Measurements from ENCODE around the gene USF3. TPM values are rescaled to one million over a fixed set of nuclear protein-coding genes. Genes with fewer than 3 reads are reported as not detected.

USF3 gene
- total and polyA plus RNA-seq, 2 experiments from 2014 or later: 10.1 to 23.5 TPM

DNA sequence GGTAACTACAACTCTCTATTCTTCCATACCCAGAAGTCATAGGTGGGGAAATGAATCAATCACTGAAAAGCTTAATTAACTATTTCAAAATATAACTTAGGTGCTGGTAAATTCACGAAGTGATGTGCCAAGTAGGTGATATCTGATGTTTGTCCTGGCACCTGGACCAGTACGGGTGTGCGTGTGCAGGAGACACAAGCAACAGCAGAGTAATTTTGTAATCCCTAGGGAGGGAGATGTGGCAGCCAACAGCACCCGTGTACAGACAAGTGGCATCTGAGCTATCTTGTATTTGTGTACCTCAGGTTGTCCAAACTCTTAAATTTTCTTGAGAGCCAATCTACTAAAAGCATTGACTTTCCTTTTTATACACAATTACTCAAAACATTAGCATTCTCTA lies 22.8 kb downstream of the USF3 start (continued):
- TF ChIP-seq, protein P1, sequence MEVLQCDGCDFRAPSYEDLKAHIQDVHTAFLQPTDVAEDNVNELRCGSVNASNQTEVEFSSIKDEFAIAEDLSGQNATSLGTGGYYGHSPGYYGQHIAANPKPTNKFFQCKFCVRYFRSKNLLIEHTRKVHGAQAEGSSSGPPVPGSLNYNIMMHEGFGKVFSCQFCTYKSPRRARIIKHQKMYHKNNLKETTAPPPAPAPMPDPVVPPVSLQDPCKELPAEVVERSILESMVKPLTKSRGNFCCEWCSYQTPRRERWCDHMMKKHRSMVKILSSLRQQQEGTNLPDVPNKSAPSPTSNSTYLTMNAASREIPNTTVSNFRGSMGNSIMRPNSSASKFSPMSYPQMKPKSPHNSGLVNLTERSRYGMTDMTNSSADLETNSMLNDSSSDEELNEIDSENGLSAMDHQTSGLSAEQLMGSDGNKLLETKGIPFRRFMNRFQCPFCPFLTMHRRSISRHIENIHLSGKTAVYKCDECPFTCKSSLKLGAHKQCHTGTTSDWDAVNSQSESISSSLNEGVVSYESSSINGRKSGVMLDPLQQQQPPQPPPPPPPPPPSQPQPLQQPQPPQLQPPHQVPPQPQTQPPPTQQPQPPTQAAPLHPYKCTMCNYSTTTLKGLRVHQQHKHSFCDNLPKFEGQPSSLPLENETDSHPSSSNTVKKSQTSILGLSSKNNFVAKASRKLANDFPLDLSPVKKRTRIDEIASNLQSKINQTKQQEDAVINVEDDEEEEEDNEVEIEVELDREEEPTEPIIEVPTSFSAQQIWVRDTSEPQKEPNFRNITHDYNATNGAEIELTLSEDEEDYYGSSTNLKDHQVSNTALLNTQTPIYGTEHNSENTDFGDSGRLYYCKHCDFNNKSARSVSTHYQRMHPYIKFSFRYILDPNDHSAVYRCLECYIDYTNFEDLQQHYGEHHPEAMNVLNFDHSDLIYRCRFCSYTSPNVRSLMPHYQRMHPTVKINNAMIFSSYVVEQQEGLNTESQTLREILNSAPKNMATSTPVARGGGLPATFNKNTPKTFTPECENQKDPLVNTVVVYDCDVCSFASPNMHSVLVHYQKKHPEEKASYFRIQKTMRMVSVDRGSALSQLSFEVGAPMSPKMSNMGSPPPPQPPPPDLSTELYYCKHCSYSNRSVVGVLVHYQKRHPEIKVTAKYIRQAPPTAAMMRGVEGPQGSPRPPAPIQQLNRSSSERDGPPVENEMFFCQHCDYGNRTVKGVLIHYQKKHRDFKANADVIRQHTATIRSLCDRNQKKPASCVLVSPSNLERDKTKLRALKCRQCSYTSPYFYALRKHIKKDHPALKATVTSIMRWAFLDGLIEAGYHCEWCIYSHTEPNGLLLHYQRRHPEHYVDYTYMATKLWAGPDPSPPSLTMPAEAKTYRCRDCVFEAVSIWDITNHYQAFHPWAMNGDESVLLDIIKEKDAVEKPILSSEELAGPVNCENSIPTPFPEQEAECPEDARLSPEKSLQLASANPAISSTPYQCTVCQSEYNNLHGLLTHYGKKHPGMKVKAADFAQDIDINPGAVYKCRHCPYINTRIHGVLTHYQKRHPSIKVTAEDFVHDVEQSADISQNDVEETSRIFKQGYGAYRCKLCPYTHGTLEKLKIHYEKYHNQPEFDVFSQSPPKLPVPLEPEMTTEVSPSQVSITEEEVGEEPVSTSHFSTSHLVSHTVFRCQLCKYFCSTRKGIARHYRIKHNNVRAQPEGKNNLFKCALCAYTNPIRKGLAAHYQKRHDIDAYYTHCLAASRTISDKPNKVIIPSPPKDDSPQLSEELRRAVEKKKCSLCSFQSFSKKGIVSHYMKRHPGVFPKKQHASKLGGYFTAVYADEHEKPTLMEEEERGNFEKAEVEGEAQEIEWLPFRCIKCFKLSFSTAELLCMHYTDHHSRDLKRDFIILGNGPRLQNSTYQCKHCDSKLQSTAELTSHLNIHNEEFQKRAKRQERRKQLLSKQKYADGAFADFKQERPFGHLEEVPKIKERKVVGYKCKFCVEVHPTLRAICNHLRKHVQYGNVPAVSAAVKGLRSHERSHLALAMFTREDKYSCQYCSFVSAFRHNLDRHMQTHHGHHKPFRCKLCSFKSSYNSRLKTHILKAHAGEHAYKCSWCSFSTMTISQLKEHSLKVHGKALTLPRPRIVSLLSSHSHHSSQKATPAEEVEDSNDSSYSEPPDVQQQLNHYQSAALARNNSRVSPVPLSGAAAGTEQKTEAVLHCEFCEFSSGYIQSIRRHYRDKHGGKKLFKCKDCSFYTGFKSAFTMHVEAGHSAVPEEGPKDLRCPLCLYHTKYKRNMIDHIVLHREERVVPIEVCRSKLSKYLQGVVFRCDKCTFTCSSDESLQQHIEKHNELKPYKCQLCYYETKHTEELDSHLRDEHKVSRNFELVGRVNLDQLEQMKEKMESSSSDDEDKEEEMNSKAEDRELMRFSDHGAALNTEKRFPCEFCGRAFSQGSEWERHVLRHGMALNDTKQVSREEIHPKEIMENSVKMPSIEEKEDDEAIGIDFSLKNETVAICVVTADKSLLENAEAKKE (CRISPR knock-in tag; IDR thresholded peaks at IDR 0.05): no peak
- no peak for TF ChIP-seq STAT1 (IDR thresholded peaks at IDR 0.05; ENCODE audit: unreplicated experiment)
- TF ChIP-seq, protein P2, sequence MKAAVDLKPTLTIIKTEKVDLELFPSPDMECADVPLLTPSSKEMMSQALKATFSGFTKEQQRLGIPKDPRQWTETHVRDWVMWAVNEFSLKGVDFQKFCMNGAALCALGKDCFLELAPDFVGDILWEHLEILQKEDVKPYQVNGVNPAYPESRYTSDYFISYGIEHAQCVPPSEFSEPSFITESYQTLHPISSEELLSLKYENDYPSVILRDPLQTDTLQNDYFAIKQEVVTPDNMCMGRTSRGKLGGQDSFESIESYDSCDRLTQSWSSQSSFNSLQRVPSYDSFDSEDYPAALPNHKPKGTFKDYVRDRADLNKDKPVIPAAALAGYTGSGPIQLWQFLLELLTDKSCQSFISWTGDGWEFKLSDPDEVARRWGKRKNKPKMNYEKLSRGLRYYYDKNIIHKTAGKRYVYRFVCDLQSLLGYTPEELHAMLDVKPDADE (IDR thresholded peaks at IDR 0.05): no peak

DNA sequence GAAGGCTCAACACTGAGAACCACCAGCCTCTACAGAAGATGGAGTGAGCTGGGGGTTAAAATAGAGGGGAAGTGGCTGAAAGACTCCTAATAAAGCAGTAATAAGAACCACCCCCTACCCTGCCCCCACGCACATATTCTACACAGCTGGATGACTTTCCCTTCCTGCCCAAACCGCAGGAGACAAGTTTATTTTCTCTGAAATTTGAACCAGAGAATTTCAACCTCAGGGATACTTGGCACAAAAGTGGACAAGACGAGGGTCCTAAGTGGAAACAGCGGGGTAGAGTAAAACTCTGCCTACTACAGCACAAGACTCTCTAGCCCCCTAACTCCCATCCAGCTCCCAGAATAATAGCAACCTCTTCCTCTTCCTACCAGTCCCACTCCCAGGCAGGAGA lies 28.4 kb downstream of the USF3 start:
- H2AFZ ChIP-seq: no peak overlapping the region
- ATAC-seq (peak; percentile 54), DNase-seq (ENCODE audit: low spot score) (no peak)
- no peaks in the 10 kb centered on the region; the same call in 1 of the 2 replicates for H4K20me1 ChIP-seq (replicated peaks; ENCODE audit: insufficient read depth)
- Mint-ChIP-seq H3K9me3 (no peaks in the 10 kb centered on the region), H3K36me3 (ENCODE audit: low read depth) (no peaks in the 10 kb centered on the region), H3K4me1 (peaks cover 25% of the 10 kb centered on the region), H3K27ac (peak overlapping the region; percentile 50), H3K4me3 (no peak overlapping the region), H3K27me3 (ENCODE audit: insufficient read depth, low read depth, poor library complexity) (no peaks in the 10 kb centered on the region)
- no peaks in the 10 kb centered on the region for H3K9me2 ChIP-seq (ENCODE audit: insufficient read depth)
- no peak overlapping the region for H3K27ac ChIP-seq (ENCODE audit: low read depth)
- H3K4me1 ChIP-seq (ENCODE audit: insufficient read depth): peaks cover 9% of the 10 kb centered on the region
- 0 out of 2 replicates have a peak overlapping the region, but pooled peaks have one; percentile 25 for H3K4me2 ChIP-seq
- no peak overlapping the region for H3K4me3 ChIP-seq
- no peaks in the 10 kb centered on the region for H3K79me2 ChIP-seq (replicated peaks; ENCODE audit: insufficient read depth)
- no peak for TF ChIP-seq STAT1 (IDR thresholded peaks at IDR 0.05; ENCODE audit: unreplicated experiment)
- TF ChIP-seq JUNB (IDR thresholded peaks at IDR 0.05; ENCODE audit: unreplicated experiment): no peak
- no peak for TF ChIP-seq ZNF114 (CRISPR knock-in tag; IDR thresholded peaks at IDR 0.05)
- no peak for TF ChIP-seq POLR2AphosphoS5 (IDR thresholded peaks at IDR 0.05; ENCODE audit: low read depth)
- TF ChIP-seq, protein P3, sequence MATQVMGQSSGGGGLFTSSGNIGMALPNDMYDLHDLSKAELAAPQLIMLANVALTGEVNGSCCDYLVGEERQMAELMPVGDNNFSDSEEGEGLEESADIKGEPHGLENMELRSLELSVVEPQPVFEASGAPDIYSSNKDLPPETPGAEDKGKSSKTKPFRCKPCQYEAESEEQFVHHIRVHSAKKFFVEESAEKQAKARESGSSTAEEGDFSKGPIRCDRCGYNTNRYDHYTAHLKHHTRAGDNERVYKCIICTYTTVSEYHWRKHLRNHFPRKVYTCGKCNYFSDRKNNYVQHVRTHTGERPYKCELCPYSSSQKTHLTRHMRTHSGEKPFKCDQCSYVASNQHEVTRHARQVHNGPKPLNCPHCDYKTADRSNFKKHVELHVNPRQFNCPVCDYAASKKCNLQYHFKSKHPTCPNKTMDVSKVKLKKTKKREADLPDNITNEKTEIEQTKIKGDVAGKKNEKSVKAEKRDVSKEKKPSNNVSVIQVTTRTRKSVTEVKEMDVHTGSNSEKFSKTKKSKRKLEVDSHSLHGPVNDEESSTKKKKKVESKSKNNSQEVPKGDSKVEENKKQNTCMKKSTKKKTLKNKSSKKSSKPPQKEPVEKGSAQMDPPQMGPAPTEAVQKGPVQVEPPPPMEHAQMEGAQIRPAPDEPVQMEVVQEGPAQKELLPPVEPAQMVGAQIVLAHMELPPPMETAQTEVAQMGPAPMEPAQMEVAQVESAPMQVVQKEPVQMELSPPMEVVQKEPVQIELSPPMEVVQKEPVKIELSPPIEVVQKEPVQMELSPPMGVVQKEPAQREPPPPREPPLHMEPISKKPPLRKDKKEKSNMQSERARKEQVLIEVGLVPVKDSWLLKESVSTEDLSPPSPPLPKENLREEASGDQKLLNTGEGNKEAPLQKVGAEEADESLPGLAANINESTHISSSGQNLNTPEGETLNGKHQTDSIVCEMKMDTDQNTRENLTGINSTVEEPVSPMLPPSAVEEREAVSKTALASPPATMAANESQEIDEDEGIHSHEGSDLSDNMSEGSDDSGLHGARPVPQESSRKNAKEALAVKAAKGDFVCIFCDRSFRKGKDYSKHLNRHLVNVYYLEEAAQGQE (IDR thresholded peaks at IDR 0.05; ENCODE audit: unreplicated experiment): no peak
- TF ChIP-seq, protein P4, sequence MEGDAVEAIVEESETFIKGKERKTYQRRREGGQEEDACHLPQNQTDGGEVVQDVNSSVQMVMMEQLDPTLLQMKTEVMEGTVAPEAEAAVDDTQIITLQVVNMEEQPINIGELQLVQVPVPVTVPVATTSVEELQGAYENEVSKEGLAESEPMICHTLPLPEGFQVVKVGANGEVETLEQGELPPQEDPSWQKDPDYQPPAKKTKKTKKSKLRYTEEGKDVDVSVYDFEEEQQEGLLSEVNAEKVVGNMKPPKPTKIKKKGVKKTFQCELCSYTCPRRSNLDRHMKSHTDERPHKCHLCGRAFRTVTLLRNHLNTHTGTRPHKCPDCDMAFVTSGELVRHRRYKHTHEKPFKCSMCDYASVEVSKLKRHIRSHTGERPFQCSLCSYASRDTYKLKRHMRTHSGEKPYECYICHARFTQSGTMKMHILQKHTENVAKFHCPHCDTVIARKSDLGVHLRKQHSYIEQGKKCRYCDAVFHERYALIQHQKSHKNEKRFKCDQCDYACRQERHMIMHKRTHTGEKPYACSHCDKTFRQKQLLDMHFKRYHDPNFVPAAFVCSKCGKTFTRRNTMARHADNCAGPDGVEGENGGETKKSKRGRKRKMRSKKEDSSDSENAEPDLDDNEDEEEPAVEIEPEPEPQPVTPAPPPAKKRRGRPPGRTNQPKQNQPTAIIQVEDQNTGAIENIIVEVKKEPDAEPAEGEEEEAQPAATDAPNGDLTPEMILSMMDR (conservative IDR thresholded peaks at IDR 0.05; ENCODE audit: low read depth in 2 of 2): no peak
- TF ChIP-seq, protein P2 (IDR thresholded peaks at IDR 0.05): no peak
- no peaks in the 10 kb centered on the region for H3F3A ChIP-seq (replicated peaks; ENCODE audit: low read depth)
- H3K36me3 ChIP-seq (ENCODE audit: insufficient read depth): no peaks in the 10 kb centered on the region
- no peaks in the 10 kb centered on the region for H3K27me3 ChIP-seq (ENCODE audit: insufficient read depth)
